NCI-H345 treated with DMSO at 0.1 percent for 48 hours (cell line): ENCODE data around the gene RNF26.
A peak's percentile ranks its signal among the peaks of the same experiment; 100 is the strongest.

Experiments
- DNase-seq: peaks from one replicate; lab custom pipeline; 2025; ENCODE audit not compliant: unreplicated experiment; lab: John Stamatoyannopoulos, UW

The RNF26 gene

DNA sequence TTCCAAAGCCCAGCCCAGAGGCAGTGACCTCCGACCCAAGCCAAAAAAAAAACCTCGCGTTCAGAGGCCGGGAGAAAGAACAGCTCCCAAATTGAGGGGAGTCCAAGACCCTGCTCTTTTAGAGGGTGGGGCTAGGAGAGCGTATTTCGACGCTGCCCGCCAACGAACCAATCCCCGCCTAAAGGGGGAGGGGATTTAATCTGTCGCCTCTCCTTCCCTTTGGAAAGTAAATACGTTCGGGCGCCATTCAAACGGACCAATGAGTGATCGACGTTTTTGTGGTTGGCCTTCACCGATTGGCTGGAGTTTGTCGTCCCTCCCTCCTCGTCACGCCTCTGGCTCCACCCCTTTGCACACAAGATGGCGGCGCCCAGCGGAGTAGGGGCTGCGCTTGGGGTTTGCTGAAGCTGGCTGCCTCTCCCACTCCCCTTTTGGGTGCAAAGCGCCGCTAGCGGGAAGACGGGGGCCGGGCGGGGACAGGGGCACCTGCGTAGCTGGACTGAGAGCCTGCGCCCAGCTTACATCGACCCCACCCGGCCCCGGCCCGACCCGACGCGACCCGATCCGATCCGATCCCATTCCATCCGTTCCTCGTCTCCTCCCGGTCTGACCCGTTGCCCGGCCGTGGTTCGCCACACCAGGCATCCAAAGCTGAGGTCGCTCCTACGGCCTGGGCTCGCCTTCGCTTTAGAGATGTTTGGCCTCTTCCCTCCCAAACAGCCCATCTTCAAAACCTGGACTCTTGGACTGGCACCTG, at the start of gene RNF26:
RNF26 (plus strand) TSS at position 354 of the 757 bp plus-strand sequence. CDS start 596 bp downstream, outside the sequence.
- peak; percentile 96 for DNase-seq

DNA sequence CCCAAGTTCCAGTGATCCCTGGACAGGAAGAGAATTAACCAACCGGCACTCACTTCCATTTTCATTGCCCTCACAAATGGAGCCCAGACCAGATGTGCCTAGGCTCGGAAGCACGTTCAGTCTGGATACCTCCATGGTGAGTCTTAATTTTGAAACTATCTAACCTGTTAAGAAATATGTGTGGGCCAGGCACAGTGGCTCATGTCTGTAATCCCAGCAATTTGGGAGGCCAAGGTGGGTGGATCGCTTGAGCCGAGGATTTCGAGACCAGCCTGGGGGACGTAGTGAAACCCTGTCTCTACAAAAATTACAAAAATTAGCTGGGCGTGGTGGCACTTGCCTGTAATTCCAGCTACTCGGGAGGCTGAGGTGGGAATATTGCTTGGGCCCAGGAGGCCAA, 48.9 kb upstream of the RNF26 start:
- DNase-seq, result no peak

DNA sequence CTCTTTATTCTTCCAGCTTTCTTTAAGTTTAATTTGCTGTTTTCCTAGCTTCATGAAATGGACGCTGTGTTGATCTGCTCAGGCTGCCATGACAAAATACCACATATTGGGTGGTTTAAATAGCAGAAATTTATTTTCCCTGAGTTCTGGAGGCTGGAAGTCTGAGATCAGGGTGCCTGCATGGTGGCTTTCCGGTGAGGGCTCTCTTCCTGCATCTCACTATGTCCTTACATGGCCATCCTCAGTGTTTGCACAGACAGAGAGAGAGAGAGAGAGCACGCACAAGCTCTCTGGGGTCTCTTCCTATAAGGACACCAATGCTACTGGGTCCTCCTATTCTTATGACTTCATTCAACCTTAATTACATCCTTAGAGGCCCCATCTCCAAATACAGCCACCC, 46.1 kb upstream of the RNF26 start:
- no peak for DNase-seq

DNA sequence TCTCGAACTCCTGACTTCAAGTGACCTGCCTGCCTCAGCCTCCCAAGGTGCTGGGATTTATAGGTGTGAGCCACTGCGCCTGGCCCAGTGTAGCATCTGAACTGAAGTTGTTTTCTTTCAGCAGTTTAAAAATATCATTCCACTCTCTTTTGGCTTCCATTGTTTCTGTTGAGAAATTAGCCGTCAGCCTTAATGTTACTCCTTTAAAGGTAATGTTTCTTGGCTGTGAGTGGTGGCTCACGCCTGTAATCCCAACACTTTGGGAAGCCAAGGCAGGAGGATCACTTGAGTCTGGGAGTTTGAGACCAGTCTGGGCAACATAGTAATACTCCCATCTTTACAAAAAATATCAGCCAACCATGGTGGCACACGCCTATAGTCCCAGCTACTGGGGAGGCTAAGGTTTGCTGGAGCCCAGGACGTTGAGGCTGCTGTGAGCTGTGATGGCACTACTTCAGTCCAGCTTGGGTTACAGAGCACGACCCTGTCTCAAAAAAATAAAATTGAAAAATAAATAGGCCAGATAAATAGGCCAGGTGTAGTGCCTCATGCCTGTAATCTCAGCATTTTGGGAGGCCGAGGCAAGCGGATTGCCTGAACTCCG, 43.3 kb upstream of the RNF26 start:
- DNase-seq, result no peak

DNA sequence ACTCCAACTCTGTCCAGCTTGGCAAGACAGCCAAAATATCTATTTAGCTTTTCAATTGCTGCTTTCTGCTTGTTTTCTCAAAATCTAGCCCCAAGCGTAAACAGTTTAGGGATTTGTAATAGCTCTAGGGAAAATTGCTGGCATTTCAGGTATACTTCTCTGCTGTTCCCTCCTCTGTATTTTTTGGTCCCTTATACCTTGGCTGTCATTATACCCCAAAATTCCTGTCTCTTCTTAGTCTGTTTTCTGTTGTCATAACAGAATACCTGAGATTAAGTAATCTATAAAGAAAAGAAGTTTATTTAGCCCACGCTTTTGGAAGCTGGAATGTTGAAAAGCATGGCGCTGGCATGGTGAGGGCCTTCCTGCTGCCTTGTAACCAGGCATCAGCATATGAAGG, 40.9 kb upstream of the RNF26 start:
- no peak for DNase-seq

DNA sequence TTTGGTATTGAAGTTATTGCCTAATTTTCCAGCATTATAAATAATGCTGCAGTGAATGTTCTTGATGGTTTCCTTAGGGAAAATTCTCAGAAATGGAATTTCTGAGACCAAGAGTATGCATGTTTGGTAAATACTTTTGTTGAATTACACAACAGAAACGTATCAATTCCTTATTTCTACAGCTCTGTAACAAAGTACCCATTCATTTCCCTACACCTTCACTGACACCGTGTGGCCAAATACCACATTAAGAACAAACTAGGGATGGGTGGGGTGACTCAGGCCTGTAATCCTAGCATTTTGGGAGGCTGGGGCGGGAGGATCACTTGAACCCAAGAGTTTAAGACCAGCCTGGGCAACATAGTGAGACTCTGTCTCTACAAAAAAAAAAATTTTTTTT, 39.1 kb upstream of the RNF26 start:
- no peak for DNase-seq

DNA sequence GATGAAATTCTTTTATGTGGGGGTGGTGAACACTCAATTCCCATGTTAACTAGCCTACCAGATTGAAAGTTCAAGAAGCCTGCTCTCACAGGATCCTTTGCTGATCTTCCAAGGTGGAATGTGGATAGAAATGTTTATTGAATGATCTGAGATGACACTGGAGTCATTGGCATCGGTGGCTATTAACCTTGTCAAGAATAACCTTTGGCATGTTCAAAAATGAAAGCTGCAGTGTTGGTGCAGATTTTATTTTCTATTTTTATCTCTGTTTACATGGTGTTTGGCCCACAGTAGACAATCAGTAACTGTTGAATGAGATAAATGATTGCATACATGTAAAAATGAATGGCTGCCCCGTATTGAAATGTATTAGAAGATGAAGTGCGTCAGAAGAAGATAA, 36.4 kb upstream of the RNF26 start:
- no peak for DNase-seq

DNA sequence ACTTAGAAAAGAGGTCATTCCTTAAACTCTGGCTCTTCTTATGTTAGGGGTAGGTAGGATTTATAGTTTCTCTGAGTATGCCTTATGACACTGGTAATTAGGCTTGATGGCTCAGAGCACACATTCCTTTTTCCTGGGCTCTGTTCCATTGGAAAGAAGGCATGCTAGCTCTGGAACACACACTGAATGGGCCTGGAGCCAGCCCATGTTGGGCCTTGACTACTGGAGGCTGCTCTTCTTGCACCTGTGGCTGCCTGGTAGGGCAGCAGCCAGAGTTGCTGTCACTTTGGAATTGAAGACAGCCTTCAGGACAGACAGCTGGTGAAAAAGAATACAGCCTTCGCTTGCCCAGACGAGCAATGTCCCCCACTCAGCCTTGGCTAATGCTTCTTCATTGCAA, 35.6 kb upstream of the RNF26 start:
- DNase-seq, result no peak

DNA sequence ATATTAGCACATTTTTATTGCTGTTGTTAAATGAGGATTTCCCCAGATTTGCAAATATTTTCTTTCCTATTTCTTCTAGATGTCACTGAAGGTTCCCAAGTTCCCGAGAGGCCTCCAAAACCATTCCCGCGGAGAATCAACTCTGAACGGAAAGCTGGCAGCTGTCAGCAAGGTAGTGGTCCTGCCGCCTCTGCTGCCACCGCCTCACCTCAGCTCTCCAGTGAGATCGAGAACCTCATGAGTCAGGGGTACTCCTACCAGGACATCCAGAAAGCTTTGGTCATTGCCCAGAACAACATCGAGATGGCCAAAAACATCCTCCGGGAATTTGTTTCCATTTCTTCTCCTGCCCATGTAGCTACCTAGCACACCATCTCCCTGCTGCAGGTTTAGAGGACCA, 34.9 kb upstream of the RNF26 start:
- DNase-seq, result no peak

DNA sequence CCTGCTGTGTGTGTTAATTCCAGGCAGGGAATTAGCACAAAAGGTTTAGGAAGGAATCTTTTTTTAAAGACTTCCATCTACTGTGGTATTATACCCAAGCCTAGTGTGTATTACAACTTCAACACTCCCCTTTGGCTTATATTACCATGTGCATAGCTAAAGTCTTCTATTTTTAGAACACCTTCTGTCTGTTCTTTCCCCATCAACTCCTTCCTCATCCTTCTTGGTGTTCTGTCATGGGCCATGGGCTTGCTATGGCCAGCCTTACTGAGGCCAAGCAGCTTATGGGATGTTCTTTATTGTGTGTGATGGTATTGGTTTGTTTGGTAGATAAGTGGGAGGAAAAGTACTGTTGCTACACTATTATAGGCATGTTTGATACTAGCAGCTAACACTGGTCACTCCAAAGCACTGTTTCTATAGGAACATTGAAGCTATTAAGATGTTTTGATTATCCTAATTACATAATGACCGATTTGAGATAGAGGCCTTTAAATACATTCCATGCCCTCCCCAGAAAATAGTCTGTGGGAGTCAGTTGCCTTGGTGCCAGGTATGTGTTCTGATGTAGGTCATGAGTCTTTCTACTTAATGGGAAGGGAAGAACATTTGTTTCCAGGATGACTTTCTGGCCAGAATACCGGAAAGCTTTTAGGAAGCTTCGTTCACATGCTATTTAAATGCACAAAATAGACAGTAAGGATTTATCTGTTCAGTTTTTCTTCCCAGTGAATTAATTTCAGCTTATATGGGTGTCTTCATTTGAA, 33.9 kb upstream of the RNF26 start:
- DNase-seq, result no peak

DNA sequence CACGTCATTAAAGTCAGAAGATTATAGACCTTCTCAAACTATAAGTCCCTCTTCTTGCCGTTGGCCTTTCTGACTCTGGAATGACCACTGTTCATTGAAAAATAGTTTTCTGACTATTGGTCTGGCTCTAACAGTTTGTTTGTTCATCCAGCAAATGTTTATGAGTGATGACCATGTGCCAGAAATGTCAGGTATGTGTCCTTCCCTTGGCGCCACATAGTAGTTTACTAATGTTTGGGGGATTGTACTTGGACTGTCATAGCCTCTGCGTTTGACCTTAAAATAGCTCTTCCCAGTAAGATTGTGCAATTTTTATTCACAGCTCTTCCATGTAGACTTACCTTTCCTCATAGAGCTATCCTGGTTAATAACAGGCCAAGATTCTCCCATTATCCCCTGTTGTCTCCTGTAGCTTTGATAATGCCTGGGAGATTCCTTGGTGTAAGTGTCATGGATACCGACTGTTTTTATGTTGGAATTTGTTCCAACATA, 31.1 kb upstream of the RNF26 start:
- DNase-seq, result no peak

DNA sequence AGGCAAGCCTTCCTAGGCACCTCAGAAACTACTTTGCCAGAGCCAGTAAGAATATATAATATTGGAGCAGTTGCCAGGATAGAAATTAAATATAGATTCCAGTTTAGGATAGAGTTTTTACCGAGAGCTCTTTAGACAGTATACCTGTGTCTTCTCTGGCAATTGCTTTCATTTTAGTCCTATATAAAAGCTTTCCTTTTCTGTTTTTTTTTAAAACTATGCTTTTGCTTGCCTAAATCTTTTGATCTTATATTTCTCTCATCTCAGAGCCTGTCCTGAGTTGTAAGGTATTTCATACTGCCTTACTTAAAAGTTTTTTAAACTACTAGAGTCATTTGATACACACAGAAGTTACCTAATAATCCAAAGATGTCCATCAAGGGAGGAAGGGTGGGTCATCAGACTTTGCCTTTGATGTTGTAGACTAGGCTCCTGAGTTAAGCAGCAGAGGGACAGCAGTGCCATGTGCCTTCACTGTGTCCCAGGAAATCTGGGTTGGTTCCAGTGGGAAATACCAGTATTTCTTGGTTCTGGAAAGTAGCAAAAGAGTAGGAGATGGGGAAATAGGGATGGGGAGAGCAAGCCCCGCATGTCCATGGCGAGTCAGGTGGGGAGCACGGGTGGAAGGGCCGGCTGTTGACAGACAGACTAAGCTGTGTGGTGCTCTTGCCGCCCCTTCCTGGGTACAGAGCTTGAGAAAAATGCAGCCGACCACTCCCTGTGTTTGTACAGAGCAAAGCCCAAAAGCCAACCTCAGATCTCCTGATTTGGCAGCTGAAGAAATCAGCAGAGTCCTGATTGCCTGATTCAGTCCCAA, 28.6 kb upstream of the RNF26 start:
- DNase-seq, result no peak

DNA sequence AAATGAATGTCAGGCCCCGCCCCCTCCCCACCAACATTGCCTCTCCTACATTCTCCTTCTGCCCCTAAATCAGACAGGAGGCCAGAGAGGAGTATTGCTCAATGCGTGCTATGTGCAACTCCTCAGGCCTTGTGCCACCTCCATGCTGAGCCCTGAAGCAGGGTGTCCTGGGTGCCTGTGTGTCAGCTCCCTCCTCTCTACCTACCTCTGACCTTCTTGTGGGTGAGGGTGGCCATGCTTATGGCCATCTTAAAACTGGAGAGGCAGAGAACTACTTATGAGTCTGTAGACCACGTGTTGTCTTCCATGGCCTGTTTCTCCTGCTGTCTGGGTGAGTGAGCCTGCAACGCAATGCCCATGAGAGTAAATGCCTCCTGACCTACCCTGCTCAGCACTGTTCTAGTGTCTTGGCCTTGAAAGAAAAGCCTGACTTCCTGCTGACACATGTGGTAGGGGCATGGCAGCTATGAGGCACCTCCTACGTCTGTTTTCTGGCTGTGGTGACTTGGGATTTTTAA, 27.9 kb upstream of the RNF26 start:
- no peak for DNase-seq

DNA sequence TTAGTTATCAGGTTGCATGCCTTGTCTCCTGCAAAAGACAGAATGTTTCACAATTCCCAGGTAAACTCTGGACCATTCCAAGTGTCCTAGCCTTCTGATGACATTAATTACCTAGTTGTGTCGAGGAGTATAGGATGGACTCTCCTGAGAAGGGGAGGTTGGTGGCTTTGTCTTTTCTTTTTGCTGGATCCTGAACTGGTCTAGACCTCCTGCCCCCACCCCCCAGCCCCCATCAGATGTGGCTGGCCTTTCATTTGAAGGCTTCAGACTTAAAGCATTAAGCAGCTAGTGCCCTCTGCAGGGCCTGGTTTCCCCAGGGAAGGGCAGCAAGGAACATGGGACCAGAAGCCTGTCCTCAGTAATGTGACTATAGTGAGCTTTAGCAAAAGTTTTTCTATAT, 27.1 kb upstream of the RNF26 start:
- DNase-seq, result no peak

DNA sequence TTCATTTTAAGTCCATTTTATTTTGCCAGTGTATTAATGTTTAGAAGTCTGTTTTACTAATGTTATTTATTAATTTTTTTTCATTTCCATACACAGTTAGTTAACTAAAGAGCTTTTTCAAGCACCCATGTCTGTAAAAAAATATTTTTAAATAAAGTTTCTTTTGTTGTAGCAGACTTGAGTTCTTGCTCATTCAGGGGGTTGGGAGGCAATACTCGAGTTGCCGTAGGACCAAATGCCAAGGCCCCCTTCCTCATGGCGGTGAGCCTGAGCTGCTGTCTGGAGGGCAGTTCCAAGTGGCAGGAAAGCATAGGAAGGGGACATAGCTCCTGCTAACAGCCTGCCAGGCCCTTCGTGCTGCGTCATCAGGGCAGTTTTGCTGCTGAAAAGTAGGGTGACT, 26.4 kb upstream of the RNF26 start:
- DNase-seq, result no peak

DNA sequence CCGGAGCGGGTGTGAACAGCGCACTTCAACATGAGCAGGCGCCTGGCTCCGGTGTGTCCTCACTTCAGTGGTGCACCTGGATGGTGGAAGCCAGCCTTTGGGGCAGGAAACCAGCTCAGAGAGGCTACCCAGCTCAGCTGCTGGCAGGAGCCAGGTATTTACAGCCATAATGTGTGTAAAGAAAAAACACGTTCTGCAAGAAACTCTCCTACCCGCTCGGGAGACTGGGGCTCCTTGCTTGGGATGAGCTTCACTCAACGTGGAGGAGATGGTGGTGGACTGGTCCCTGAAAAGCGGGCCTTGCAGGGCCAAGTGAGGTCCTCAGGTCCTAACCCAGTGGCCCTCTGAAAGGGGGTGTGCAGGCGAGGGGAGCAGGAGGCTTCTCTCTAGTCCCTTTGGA, 24.9 kb upstream of the RNF26 start:
- no peak for DNase-seq

DNA sequence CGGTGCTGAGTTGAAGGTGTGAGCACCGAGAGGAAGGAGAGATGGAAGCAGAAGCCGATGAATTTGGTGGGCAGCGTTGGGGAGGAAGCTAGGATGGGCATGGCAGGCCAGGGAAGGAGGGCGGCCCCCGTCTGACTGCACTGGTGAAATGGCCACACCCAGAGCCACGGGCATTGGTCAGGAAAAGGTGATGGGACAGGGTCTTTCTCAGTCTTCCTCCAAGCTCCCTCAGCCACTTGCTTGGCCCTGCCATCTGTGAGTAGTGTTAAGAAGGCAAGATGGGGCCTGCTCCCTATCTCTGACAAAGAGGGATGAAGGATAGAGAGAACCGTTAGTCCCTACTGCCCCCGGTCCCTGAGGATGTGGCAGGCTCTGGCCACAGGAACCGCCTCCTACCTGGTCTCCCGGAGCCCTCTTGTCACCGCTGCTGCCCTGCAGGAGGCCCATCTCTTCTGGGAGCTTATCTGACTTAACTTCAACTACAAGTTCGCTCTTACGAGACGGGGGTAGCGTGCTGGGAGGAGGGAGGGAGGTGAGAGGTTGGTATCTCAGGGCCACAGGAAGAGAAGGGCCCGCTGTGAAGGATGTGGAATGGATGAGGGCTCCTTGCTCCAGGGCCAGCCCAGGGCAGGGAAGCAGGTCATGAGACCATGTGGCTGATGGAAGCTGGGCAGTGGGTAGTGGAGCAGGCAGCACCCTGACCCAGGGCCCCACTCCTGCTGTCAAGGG, 24.2 kb upstream of the RNF26 start:
- no peak for DNase-seq

DNA sequence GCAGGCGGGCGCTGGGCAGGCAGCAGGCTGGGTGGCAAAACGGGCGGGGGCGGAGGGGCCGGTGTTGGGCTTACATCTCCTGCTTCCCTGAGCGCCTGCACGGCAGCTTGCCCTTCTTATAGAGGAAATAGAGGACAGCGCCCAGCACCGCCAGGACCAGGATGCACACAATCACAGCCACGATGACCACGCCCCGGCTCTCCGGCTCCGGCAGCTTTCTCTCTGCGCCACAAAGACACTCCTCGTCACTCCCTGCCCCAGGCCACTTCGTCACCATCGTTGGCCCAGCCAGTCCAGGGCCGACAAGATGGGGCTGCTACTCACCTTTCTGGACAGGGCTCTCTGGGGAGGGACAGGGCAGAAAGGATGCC, 23.7 kb upstream of the RNF26 start:
- no peak for DNase-seq

DNA sequence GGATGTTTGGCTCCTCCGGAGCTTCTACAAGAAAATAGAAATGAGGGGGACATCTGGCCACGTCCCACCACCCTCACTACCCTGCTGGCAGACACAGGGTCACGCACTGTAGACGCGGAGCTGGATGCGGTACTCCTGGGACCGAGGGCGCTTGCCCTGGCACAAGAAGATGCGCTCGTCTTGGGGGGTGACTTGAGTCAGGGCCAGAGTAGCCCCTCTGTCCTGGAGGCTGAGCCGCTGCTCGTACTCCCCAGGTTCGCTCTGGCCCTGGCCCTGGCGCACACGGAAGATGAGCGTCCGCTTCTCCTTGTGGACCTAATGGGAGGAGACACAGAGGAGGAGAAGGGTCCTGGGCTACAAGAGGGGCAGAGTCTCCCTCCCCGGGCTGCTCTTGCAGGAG, 19.6 kb upstream of the RNF26 start:
- no peak for DNase-seq
